Measurements from ENCODE around the gene MLX. TPM values are rescaled to one million over a fixed set of nuclear protein-coding genes. Genes with fewer than 3 reads are reported as not detected.
"Not testable (repeated sequence)": the region's sequence is repeated elsewhere in the genome, so short reads cannot be mapped to it uniquely, and the experiment has no call there.

MLX gene
- total RNA-seq, 1 donor = 43.4 TPM

DNA sequence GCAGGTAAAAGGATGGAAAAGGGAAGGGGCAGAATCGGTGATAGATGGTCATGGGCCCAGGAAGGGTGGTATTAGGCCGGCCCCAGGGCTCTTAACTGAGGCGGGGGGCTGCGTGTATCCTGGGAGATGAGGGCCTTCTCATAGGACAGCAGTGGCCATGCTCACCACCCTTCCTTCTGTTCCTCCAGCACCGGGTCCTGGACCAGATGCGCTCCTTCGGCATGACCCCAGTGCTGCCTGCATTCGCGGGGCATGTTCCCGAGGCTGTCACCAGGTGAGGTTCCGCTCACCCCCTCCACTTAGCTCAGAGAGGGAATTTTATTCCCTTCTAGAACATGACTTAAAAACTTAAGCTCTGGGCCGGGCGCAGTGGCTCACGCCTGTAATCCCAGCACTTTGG lies 28.4 kb upstream of the MLX start:
- no peak overlapping the region for H3K4me3 ChIP-seq (ENCODE audit: insufficient read depth, low read length)
- peaks cover 13% of the 10 kb centered on the region for H3K4me1 ChIP-seq (ENCODE audit: insufficient read depth, low read length)
- peaks cover 10% of the 10 kb centered on the region for H4K20me1 ChIP-seq (ENCODE audit: insufficient read depth, low read length)
- H3K36me3 ChIP-seq (ENCODE audit: insufficient read depth, low read length) = peaks cover 36% of the 10 kb centered on the region
- no peaks in the 10 kb centered on the region for H3K9me3 ChIP-seq (ENCODE audit: low read depth, low read length)
- H2AFZ ChIP-seq (ENCODE audit: low read length) = no peak overlapping the region
- DNase-seq (ENCODE audit: insufficient read length, low spot score, missing footprints) = peak; percentile 71
- no peaks in the 10 kb centered on the region for H3K27me3 ChIP-seq (ENCODE audit: insufficient read depth, low read length)
- H3K79me2 ChIP-seq (ENCODE audit: insufficient read depth, low read length) = peaks cover 25% of the 10 kb centered on the region
- TF ChIP-seq, protein P1, sequence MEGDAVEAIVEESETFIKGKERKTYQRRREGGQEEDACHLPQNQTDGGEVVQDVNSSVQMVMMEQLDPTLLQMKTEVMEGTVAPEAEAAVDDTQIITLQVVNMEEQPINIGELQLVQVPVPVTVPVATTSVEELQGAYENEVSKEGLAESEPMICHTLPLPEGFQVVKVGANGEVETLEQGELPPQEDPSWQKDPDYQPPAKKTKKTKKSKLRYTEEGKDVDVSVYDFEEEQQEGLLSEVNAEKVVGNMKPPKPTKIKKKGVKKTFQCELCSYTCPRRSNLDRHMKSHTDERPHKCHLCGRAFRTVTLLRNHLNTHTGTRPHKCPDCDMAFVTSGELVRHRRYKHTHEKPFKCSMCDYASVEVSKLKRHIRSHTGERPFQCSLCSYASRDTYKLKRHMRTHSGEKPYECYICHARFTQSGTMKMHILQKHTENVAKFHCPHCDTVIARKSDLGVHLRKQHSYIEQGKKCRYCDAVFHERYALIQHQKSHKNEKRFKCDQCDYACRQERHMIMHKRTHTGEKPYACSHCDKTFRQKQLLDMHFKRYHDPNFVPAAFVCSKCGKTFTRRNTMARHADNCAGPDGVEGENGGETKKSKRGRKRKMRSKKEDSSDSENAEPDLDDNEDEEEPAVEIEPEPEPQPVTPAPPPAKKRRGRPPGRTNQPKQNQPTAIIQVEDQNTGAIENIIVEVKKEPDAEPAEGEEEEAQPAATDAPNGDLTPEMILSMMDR (IDR thresholded peaks at IDR 0.05; ENCODE audit: extremely low read depth, low read depth, low read length) = no peak
- H3K27ac ChIP-seq (ENCODE audit: low read depth, low read length) = no peak overlapping the region
- no peak overlapping the region for H3K4me2 ChIP-seq (ENCODE audit: insufficient read depth, low read length)

GRCh38 chr17:42540558-42540957 lies 26.3 kb upstream of the MLX start:
- DNase-seq (ENCODE audit: insufficient read length, low spot score, missing footprints) = peak; percentile 25
- not testable (repeated sequence) for H3K9me3 ChIP-seq (ENCODE audit: low read depth, low read length); H4K20me1 ChIP-seq (ENCODE audit: insufficient read depth, low read length); H3K27me3 ChIP-seq (ENCODE audit: insufficient read depth, low read length); H3K4me3 ChIP-seq (ENCODE audit: insufficient read depth, low read length); H2AFZ ChIP-seq (ENCODE audit: low read length); H3K4me2 ChIP-seq (ENCODE audit: insufficient read depth, low read length); H3K27ac ChIP-seq (ENCODE audit: low read depth, low read length)
- peaks cover 45% of the 10 kb centered on the region for H3K36me3 ChIP-seq (ENCODE audit: insufficient read depth, low read length)
- H3K79me2 ChIP-seq (ENCODE audit: insufficient read depth, low read length) = peaks cover 25% of the 10 kb centered on the region
- H3K4me1 ChIP-seq (ENCODE audit: insufficient read depth, low read length) = peaks cover 11% of the 10 kb centered on the region

GRCh38 chr17:42541041-42541833 lies 25.7 kb upstream of the MLX start:
- H4K20me1 ChIP-seq (ENCODE audit: insufficient read depth, low read length) = peaks cover 10% of the 10 kb centered on the region
- no peak overlapping the region for H3K4me2 ChIP-seq (ENCODE audit: insufficient read depth, low read length)
- TF ChIP-seq, protein P1 (IDR thresholded peaks at IDR 0.05; ENCODE audit: extremely low read depth, low read depth, low read length) = no peak
- peaks cover 8% of the 10 kb centered on the region for H3K4me1 ChIP-seq (ENCODE audit: insufficient read depth, low read length)
- H3K36me3 ChIP-seq (ENCODE audit: insufficient read depth, low read length) = peaks cover 45% of the 10 kb centered on the region
- H3K9me3 ChIP-seq (ENCODE audit: low read depth, low read length) = no peaks in the 10 kb centered on the region
- H3K27me3 ChIP-seq (ENCODE audit: insufficient read depth, low read length) = no peaks in the 10 kb centered on the region
- peaks cover 23% of the 10 kb centered on the region for H3K79me2 ChIP-seq (ENCODE audit: insufficient read depth, low read length)
- DNase-seq (ENCODE audit: insufficient read length, low spot score, missing footprints) = peak; percentile 29
- no peak overlapping the region for H3K4me3 ChIP-seq (ENCODE audit: insufficient read depth, low read length)
- no peak overlapping the region for H2AFZ ChIP-seq (ENCODE audit: low read length)
- H3K27ac ChIP-seq (ENCODE audit: low read depth, low read length) = no peak overlapping the region

GRCh38 chr17:42543190-42544079 lies 23.5 kb upstream of the MLX start:
- peaks cover 1% of the 10 kb centered on the region for H3K79me2 ChIP-seq (ENCODE audit: insufficient read depth, low read length)
- H2AFZ ChIP-seq (ENCODE audit: low read length) = no peak overlapping the region
- peak; percentile 79 for DNase-seq (ENCODE audit: insufficient read length, low spot score, missing footprints)
- TF ChIP-seq, protein P1 (IDR thresholded peaks at IDR 0.05; ENCODE audit: extremely low read depth, low read depth, low read length) = no peak
- no peak overlapping the region for H3K4me3 ChIP-seq (ENCODE audit: insufficient read depth, low read length)
- H3K4me1 ChIP-seq (ENCODE audit: insufficient read depth, low read length) = no peaks in the 10 kb centered on the region
- peaks cover 4% of the 10 kb centered on the region for H4K20me1 ChIP-seq (ENCODE audit: insufficient read depth, low read length)
- no peak overlapping the region for H3K4me2 ChIP-seq (ENCODE audit: insufficient read depth, low read length)
- H3K27me3 ChIP-seq (ENCODE audit: insufficient read depth, low read length) = no peaks in the 10 kb centered on the region
- no peak overlapping the region for H3K27ac ChIP-seq (ENCODE audit: low read depth, low read length)
- H3K9me3 ChIP-seq (ENCODE audit: low read depth, low read length) = no peaks in the 10 kb centered on the region
- H3K36me3 ChIP-seq (ENCODE audit: insufficient read depth, low read length) = peaks cover 40% of the 10 kb centered on the region
